Left forelimb (tissue), 1 donor: ENCODE data around the gene PSEN2.

Experiments
- DNase-seq: peaks from one replicate; pipeline ENCODE4 v3.0.0-alpha.2; 2018; ENCODE audit warnings: low spot score

PSEN2 gene

DNA sequence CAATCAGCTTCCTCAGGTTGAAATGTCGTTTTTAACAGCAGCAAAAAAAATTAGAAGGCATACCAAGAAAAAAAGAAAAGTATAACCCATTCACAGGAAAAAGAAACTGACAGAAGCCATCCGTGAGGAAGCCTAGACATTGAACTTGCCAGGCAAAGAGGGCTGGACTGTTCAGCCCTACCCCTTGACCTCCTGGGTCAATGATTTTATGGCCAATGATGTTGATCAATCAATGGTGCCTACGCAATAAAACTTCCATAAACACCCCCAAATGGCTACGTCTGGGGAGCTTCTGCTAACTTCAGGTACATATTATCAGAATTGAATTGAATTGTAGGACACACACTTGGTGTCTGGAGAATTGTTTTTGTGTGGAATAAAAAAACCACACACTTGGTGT is 4.8 kb upstream of the PSEN2 start:
- DNase-seq: no peak

DNA sequence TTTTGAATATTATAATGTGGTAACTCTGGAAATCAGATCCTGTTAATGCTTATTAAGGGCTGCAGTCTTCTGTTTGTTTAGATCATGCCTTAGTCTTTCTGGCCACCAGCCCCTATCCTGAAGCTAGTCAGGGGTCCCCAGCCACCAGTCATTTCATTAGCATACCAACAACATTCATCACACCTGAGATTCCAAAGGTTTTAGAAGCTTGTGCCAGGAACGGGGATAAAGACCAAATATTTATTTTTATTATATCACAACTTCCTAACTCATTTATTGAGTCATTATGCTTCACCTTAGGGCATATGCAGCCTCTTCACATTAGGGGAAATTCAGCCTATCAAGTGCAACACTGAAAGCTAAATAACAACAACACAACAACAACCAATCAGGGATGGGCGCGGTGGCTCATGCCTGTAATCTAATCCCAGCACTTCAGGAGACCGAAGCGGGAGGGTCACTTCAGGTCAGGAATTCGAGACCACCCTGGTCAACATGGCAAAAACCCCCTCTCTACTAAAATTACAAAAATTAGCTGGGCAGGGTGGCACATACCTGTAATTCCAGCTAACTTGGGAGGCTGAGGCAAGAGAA is 2.9 kb upstream of the PSEN2 start:
- no peak for DNase-seq

DNA sequence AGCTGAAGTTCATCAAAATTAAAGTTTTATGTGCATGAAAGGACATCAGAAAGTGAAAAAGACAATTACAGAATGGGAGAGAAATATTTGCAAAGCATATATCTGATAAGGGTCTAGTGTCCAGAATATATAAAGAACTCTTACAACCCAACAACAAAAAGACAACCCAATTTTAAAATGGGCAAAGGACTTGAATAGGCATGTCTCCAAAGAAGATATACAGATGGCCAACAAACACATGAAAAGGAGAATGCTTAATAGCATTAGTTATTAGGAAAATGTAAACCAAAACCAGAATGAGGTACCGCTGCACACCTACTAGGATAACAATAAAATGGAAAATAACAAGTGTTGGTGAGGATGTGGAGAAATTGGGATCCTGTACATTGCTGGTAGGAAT is 1.7 kb upstream of the PSEN2 start:
- DNase-seq: no peak

DNA sequence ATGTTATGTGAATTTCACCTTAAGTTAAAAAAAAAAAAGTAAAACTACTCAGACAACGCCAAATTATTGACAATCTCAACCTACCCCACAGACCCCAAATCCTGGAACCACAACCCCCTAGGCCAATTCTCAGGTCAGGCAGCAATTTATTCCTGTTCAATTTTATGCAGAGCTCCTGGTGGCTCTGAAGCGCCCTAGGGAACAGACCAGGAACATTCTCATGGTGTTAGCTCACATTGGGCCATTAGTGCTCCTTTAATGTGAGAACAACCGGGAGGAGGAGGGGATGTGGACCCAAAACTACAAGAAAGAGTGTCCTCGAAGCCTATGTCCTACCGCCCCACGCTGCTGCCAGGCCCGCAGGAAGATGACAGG is 403 bp upstream of the PSEN2 start:
- no peak for DNase-seq

DNA sequence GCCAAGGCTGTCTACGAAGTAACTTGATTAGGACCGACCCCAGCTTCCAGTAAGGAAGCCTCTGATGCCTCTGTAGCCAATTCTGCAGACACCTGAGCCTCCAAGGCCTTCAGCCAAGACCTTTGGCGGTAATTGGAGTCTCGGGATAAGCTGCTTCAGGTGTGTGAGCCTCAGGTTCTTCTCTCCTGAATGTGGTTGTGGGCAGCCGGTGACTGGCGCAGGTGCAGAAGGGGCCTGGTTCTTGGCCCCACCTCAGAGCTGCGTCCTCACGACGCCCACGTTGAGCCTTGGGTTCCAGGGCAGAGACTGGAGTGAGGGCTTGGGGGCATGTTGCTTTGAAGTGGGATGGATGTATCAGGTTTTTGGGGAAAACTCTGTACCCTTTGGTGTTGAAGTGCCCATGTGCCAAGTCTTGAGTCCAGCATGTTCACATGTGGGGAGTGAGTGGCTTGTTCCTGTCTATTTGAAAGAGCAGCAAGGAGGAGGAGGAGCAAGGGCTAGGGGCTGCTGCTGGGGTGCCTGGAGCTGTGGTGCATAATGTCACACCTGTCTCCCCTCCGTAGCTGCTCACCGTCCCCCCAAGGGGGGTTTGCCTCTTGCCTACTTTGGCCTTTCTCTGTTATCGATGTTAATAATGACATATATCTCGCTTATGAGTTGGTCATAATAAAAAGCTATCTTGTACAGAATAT is 1.4 kb downstream of the PSEN2 start:
- no peak for DNase-seq

DNA sequence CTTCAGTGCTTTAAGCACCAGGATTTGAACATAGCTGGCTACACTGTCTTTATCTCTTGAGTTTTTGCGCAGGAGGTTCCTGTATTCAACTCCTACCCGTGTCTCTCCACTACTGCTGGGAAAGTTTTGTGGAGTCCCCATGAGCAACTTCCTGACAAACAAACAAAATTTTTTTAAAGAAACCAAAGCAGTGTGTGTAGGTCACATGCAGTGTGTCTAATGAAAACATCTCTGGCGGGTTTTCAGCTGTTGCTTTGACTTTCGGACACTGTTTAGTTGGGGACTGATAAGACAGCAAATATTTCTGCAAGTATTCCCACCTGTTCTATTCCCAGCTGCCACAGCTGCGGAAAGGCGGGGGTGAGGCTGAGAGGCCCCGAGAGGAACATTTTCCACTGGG is 2.0 kb downstream of the PSEN2 start:
- no peak for DNase-seq

DNA sequence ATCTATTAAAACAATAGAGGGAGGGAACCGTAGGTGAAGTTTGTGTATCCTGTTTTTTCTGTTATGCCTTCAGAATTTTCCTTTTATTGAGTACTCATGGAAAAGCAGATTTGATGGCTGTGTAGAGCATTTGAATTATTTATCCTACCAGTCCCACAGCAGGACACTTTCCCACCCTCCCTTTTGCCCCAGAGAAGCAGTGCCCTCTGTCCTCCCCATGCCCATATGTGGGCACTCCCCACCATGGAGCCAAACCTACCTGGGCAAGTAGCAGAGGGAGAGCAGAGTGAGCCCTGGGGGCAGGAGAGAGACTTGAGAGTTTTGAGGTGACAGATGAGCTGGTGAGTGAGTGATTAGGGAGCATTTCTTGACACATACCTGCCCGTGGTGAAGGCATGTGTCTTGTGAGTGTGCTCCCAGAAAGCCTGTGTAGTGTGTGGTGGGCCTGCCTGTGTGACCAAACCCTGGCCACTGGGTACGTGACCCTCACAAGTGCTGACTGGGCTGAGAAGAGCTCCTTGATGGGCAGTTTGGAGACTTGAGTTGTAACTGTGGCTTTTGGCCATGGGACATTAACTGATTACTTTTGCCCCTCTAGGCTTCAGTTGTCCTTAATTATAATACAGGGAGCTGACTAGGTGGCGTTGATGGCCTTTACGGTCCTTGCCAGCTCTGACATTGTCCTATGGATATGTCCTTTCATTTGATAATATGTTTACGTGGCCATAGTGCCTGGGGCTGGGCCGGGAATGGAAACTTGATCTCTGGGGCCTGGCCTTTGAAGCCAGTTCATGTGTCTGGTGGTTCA is 3.6 kb downstream of the PSEN2 start:
- DNase-seq: no peak

DNA sequence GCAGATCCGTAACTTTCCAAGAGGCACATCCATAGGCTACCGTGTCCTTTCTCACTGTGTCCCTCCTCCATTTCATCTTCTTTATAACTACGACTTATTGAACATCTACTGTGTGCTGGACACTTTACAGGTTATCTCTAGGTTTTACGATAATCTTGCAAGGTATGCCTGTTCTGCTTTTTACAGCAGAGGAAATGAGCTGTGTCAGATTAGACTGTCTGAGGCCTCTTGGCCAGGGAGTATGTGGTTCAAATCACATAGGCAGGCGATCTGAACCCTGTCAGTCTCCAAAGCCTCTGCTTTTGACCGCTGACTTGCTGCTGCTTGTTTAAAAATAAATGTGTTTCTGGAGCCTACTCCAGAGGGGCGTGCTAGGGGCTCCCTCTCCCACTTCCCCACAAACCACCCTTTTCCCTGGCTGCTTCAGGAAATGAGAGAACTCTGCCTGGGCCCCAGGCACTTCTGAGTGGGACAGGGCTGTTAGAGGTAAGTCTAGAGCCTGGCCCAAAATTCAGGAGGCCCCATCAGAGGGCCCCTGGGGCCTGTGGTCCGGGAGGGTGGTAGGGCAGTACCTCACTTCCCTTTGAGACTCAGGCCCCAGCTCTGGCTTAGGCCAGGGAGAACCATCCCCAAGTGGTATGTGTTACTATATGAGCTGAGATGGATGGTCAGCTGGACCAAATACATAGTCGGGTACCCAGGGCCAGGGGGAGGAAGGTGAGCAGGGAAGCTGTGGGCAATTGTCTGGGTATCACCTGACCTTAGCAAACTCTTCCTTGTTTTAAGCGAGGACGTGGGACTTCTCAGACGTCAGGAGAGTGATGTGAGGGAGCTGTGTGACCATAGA is 4.4 kb downstream of the PSEN2 start:
- no peak for DNase-seq

DNA sequence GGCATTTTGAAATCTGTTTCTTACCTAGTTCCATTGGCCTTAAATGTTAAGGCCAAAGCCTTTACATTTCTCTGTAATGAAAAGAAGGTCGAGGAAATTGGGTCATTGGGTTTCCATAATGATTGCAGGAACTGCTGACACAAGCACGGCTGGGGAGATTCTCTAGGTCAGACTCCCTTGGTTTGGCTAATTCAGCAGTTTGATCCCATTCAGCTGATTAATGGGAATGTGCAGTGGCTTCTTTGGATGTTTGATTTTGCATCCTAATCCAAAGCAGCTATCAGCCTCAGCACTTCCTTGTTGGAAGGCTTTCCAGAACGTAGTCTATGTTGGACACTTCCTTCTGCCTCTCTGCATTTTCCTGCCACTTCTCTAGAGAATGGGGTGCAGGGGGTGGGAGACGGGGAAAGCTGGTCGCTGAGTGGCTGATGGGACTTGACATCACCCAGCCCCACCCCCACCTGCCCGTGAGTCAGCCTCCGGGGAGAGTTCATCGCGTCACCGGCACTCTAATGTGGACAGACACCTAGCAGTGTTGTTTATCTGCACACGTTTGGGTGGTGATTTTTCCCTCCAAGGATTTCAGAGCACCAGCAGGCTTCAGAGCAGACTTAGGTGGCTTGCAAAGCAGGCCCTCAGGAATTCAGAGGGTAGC is 5.4 kb downstream of the PSEN2 start:
- no peak for DNase-seq

DNA sequence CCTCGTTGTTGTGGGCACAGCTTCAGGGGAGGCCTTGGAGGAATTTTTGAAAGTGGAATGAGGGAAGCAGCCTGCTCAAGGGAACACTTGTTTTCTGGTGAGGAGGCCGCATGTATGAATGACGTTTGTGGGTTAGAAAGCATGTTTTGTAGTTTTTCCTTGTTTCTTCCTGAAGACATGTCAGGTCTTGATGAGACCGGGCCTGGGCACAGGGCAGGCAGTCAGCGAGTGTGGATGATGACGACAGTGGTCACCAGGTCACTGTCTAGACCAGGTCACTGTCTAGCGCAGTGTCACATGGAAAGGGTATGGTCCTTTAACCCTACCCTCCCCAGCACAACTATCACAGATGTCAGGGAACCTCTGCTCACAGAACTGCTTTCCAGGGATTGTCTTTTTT is 7.3 kb downstream of the PSEN2 start:
- no peak for DNase-seq

DNA sequence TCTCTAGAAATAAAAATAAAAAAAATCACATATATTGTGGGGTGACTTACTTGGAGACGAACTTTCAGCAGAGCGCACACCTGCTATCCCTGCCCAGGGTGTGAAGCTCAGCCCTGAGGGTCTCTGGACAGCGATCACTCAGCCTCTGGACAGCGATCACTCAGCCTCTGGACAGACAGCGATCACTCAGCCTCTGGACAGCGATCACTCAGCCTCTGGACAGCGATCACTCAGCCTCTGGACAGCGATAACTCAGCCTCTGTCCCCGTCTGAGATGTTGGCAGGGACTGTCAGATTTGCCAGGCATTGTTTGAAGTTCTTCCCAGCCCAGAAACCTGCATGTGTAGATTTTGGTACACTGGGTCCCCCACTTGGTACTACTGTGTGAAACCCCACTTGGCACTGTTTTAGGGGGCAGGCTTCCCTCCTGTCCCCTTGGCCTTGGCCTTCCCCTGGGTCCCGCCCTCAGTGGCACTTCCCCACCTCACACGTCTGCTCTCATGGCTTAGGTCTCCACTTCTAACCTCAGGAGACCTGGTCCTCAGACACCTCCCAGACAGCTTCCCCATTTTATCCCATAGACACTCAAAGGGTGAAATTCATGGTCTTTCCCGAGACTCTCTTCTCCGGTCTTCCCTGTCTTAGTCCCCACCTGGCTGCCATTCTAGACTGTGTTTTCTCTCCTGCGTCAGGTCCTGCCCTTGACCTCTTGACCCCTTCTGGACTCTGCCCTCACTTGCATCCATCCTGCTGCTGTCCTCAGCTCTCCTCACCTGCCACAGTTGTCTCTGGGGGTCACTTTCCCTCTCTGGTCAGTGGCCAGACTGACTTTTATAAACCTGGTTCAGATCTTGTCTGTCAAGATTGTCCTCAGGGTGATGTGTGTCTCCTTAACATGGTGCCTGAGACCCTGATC is 10.2 kb downstream of the PSEN2 start:
- DNase-seq: no peak

DNA sequence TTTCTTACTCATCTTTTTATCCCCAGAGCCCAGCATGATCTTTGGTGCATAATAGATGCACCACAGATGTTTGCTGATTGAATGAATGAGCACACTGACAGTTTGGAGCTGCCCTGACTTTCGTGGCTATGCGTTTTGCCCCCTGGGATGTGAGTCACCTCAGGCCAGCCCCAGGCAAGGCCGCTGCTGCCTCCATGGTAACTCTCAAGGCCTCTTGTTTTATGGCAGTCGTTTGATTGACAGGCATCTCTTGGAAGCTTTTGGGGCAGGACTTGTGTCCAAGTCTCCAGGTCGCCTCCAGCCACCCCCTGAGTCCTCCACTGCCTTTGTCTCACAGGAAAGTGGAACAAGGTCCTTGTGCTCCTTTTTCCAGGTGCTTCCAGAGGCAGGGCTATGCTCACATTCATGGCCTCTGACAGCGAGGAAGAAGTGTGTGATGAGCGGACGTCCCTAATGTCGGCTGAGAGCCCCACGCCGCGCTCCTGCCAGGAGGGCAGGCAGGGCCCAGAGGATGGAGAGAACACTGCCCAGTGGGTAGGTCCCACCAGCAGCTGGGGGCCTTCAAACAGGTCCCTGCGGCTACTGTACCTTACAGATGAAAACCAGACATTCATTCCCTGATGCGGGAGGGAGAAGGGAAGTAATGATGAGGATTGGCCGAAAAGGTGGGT is 11.2 kb downstream of the PSEN2 start:
- no peak for DNase-seq

DNA sequence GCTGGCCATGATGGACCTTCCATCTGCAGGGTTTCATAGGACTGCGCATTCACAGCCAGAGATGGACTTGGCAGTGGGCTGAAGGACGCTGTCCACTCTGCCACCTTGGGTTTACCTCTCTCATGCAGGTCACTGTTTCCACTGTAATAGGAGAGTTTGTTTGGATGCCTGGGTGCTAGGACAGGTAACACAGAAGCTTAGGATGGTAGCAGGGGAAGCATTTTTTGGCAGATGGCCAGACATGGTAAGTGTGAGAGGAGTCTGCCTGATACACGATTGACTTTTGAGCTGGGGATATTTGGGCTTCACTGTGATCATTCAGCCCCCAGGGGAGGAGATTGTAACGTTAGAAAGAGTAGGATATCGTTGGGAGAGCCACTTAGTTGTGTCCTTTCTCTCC is 11.8 kb downstream of the PSEN2 start:
- DNase-seq: no peak

DNA sequence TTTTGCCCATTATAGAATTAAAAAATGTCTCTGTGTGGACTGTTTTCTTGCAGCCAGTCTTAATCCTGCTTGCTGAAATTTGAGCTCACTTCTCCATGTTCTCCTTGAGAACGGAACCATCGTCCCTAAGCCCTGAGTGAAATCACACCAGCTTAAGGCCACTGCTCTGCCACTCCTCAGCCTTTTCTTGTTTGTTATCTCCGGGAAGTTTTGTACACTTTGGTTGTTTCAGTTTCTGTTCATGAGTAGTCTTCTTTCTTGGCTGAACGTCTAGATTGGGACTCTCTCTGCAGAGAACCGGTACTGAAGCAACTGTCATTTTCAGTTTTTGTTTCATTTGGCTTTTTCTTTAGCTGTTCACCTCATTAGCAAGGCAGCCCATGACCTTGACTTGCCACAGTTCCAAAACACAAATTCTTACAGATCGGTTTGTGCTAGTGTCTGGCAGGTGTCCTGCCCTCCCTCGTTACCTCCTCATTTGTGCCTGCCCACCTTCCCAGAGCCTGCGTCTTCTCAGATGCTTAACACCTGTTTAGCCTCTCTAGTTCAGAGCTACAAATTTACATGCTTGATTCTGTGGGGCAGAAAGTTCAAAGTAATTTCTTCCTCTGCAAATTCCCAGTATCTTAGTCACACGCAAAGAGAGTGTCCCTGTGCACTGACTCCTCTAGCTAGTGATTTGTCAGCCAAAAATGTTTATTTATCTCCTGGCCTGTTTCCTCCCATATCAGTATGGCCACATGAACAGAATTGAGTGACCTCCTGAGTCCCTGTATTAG is 12.4 kb downstream of the PSEN2 start:
- DNase-seq: no peak

DNA sequence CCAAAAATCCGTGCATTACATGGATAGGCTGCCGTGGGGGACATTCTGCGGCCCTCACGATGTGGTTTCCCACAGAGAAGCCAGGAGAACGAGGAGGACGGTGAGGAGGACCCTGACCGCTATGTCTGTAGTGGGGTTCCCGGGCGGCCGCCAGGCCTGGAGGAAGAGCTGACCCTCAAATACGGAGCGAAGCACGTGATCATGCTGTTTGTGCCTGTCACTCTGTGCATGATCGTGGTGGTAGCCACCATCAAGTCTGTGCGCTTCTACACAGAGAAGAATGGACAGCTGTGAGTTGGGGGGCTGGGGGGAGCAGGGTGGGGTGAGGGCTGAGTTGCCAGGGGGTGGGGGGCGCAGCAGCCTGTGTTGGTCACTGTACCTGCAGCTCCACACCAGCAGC is 13.2 kb downstream of the PSEN2 start:
- no peak for DNase-seq

DNA sequence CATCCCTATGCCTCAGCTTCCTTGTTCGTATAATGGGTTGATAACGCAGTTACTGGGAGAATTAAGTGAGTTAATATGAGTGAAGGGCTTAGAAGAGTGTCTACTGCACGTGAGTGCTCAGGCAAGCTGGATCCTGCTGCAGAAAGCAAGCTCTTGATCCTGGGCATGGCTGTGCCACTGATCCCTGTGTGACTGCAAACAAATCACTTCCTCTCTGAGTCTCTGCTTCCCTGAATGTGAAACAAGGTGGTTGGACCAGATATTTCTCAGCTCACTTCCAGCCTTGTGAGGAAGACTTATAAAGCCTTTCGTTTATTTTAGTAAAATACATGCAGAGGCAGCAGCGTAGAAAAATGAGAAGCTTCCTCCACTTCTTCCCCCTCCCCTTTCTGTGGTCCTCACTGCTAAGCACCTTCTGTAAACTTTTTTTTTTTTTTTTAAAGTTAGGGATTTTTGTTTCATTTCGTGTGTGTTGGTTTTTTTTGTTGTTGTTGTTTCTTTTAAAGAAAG is 13.8 kb downstream of the PSEN2 start:
- no peak for DNase-seq

DNA sequence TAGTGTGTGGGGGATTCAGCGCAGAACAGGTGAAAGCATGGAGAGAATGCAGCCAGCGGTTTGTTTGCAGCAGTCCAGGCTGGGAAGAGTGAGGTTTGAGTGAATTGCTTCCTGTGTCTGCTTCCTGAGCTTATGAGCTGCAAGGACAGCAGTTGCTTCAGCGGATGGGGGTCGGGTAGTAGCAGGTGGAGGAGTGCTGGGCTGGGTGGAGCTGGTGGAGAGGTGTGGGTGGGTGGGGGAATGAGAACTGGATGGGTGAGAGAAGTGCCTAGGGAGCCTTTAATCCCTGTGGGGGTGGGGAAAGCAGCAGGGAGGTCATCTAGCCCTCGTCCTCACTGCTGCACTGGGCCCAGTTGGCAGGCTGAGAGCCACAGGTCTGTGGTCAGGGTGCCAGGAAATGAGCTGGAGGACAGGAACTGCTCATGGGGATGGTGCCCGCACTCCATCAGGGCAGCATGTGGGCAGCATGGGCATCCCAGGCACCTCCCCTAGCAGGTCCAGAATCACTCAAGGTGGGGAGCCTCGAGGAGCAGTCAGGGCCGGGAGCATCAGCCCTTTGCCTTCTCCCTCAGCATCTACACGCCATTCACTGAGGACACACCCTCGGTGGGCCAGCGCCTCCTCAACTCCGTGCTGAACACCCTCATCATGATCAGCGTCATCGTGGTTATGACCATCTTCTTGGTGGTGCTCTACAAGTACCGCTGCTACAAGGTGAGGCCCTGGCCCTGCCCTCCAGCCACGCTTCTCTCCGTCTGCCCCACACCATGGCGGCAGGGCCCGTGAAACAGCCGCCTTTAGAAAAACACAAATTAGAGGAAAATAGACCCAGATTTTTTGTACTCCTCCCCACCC is 14.8 kb downstream of the PSEN2 start:
- DNase-seq: no peak
